Astrocyte (in vitro differentiated cells and primary cell): ENCODE results near the gene CCDC107. TPM values are rescaled to one million over a fixed set of nuclear protein-coding genes. Genes with fewer than 3 reads are reported as not detected.

Experiments used
- DNase-seq: peaks from one replicate; pipeline ENCODE4 v3.0.0-alpha.2; 2010; ENCODE audit warnings: low read depth
- FAIRE-seq: peaks from 2 replicates; lab custom pipeline; 2011; peaks lifted over from hg19 to GRCh38; lab: Jason Lieb, UNC
- H2AFZ ChIP-seq: 2 replicates; pipeline ENCODE4 v1.6.0; 2012; ENCODE audit warnings: low read depth, low read length, inconsistent platforms
- H3K27ac ChIP-seq: 2 replicates; pipeline ENCODE4 v1.5.1; 2011; ENCODE audit warnings: low read depth, low read length, inconsistent platforms
- H3K27me3 ChIP-seq: 2 replicates; pipeline ENCODE4 v1.6.0; 2011; ENCODE audit warnings: low read length, inconsistent platforms; ENCODE audit not compliant: insufficient read depth
- H3K36me3 ChIP-seq: 2 replicates; pipeline ENCODE4 v1.5.1; 2011; ENCODE audit warnings: low read length, inconsistent platforms; ENCODE audit not compliant: insufficient read depth
- H3K4me1 ChIP-seq: 2 replicates; pipeline ENCODE4 v1.5.1; 2011; ENCODE audit warnings: low read length, inconsistent platforms; ENCODE audit not compliant: insufficient read depth
- H3K4me2 ChIP-seq: 2 replicates; pipeline ENCODE4 v1.6.0; 2012; ENCODE audit warnings: low read length, inconsistent platforms
- H3K4me3 ChIP-seq: 2 replicates; pipeline ENCODE4 v1.5.1; 2011; ENCODE audit warnings: low read depth, mild to moderate bottlenecking, low read length, inconsistent platforms; ENCODE audit not compliant: insufficient read depth
- H3K79me2 ChIP-seq: 2 replicates; pipeline ENCODE4 v1.6.0; 2012; ENCODE audit warnings: mild to moderate bottlenecking, low read length, inconsistent platforms; ENCODE audit not compliant: insufficient read depth
- H3K9ac ChIP-seq: 2 replicates; pipeline ENCODE4 v1.6.0; 2012; ENCODE audit warnings: mild to moderate bottlenecking, low read length, inconsistent platforms
- H3K9me3 ChIP-seq: 2 replicates; pipeline ENCODE4 v1.5.1; 2012; ENCODE audit warnings: low read depth, mild to moderate bottlenecking, low read length, inconsistent platforms; ENCODE audit not compliant: insufficient read depth
- H4K20me1 ChIP-seq: 2 replicates; pipeline ENCODE4 v1.6.0; 2012; ENCODE audit warnings: low read length, inconsistent platforms; ENCODE audit not compliant: insufficient read depth
- H3K27ac Mint-ChIP-seq: one replicate; pipeline ENCODE4 v1.8.0; 2021; ENCODE audit warnings: mild to moderate bottlenecking, mixed read lengths; ENCODE audit not compliant: unreplicated experiment
- H3K27me3 Mint-ChIP-seq: one replicate; pipeline ENCODE4 v1.8.0; 2021; ENCODE audit warnings: low read depth, mixed read lengths; ENCODE audit not compliant: unreplicated experiment
- H3K36me3 Mint-ChIP-seq: one replicate; pipeline ENCODE4 v1.8.0; 2021; ENCODE audit warnings: low read depth, mixed read lengths; ENCODE audit not compliant: unreplicated experiment
- H3K4me1 Mint-ChIP-seq: one replicate; pipeline ENCODE4 v1.8.0; 2021; ENCODE audit warnings: low read depth, mixed read lengths; ENCODE audit not compliant: unreplicated experiment
- H3K4me3 Mint-ChIP-seq: one replicate; pipeline ENCODE4 v1.8.0; 2021; ENCODE audit warnings: mild to moderate bottlenecking, moderate library complexity, mixed read lengths; ENCODE audit not compliant: unreplicated experiment
- H3K9me3 Mint-ChIP-seq: one replicate; pipeline ENCODE4 v1.8.0; 2021; ENCODE audit warnings: mild to moderate bottlenecking, mixed read lengths; ENCODE audit not compliant: unreplicated experiment
- CTCF ChIP-seq: IDR thresholded peaks from 2 replicates; pipeline ENCODE4 v1.5.1; 2011; ENCODE audit warnings: low read depth, mild to moderate bottlenecking, inconsistent platforms, low read length, moderate library complexity; ENCODE audit not compliant: insufficient read depth
- EZH2 ChIP-seq: IDR thresholded peaks from 2 replicates; pipeline ENCODE4 v1.6.1; 2012; ENCODE audit warnings: mild to moderate bottlenecking, low read length, inconsistent platforms; ENCODE audit not compliant: insufficient read depth
- microRNA-seq: library from miRNA; unstranded; fragments of <30 nt; microRNA quantifications from one replicate; pipeline ENCODE4 v1.2.0, GENCODE V29; 2020
- total RNA-seq: library from RNA; stranded (reverse); gene quantifications from 2 replicates; pipeline ENCODE4 v1.2.1, GENCODE V29; 2021

Gene CCDC107
- total RNA-seq, 1 donor from 2014 or later = 18.8 TPM

GRCh38 chr9:35706951-35707350, 48.9 kb downstream of the CCDC107 start:
- no peak overlapping the region for H3K27ac Mint-ChIP-seq
- no peak for DNase-seq
- no peaks in the 10 kb centered on the region for H3K27me3 ChIP-seq
- TF ChIP-seq EZH2 = no peak
- TF ChIP-seq CTCF = no peak
- FAIRE-seq = no peak
- peaks cover 86% of the 10 kb centered on the region for H4K20me1 ChIP-seq
- no peak overlapping the region for H3K9ac ChIP-seq
- no peak overlapping the region for H2AFZ ChIP-seq
- H3K4me2 ChIP-seq = no peak overlapping the region
- peaks cover 53% of the 10 kb centered on the region for H3K79me2 ChIP-seq
- no peaks in the 10 kb centered on the region for H3K27me3 Mint-ChIP-seq
- no peak overlapping the region for H3K27ac ChIP-seq
- H3K9me3 Mint-ChIP-seq = no peaks in the 10 kb centered on the region
- no peak overlapping the region for H3K4me3 ChIP-seq
- no peaks in the 10 kb centered on the region for H3K4me1 ChIP-seq
- no peaks in the 10 kb centered on the region for H3K9me3 ChIP-seq
- no peak overlapping the region for H3K4me3 Mint-ChIP-seq
- no peaks in the 10 kb centered on the region for H3K4me1 Mint-ChIP-seq
- H3K36me3 ChIP-seq = peaks cover 90% of the 10 kb centered on the region
- H3K36me3 Mint-ChIP-seq = peaks cover 51% of the 10 kb centered on the region

- no peak overlapping the region for H3K4me3 ChIP-seq
- H3K27me3 ChIP-seq = no peaks in the 10 kb centered on the region
- FAIRE-seq (no peak), DNase-seq (no peak)
- no peak overlapping the region for H3K4me2 ChIP-seq
- peaks cover 58% of the 10 kb centered on the region for H3K79me2 ChIP-seq
- H3K27me3 Mint-ChIP-seq = no peaks in the 10 kb centered on the region
- H3K9me3 Mint-ChIP-seq = no peaks in the 10 kb centered on the region
- peaks cover 90% of the 10 kb centered on the region for H4K20me1 ChIP-seq
- peak overlapping the region; percentile 4 for H3K27ac Mint-ChIP-seq
- no peaks in the 10 kb centered on the region for H3K9me3 ChIP-seq
- TF ChIP-seq EZH2 (no peak), CTCF (no peak)
- H3K36me3 ChIP-seq = peaks cover 88% of the 10 kb centered on the region
- H3K27ac ChIP-seq = no peak overlapping the region
- no peak overlapping the region for H2AFZ ChIP-seq
- no peaks in the 10 kb centered on the region for H3K4me1 Mint-ChIP-seq
- H3K4me1 ChIP-seq = no peaks in the 10 kb centered on the region
- H3K9ac ChIP-seq = no peak overlapping the region
- peaks cover 46% of the 10 kb centered on the region for H3K36me3 Mint-ChIP-seq
- no peak overlapping the region for H3K4me3 Mint-ChIP-seq
Measured at GRCh38 chr9:35708146-35708545, 50.1 kb downstream of the CCDC107 start.

GRCh38 chr9:35710818-35711500, 52.9 kb downstream of the CCDC107 start:
- H3K4me1 Mint-ChIP-seq = peaks cover 9% of the 10 kb centered on the region
- DNase-seq (no peak), FAIRE-seq (no peak)
- Histone ChIP-seq H3K27ac (no peak overlapping the region), H3K79me2 (peaks cover 60% of the 10 kb centered on the region), H3K36me3 (peaks cover 86% of the 10 kb centered on the region), H4K20me1 (peaks cover 90% of the 10 kb centered on the region), H3K4me1 (no peaks in the 10 kb centered on the region), H3K9ac (no peak overlapping the region), H3K4me2 (no peak overlapping the region), H3K4me3 (no peak overlapping the region), H3K27me3 (no peaks in the 10 kb centered on the region), H3K9me3 (no peaks in the 10 kb centered on the region), H2AFZ (no peak overlapping the region)
- H3K36me3 Mint-ChIP-seq = peaks cover 44% of the 10 kb centered on the region
- no peaks in the 10 kb centered on the region for H3K27me3 Mint-ChIP-seq
- H3K9me3 Mint-ChIP-seq = no peaks in the 10 kb centered on the region
- no peak overlapping the region for H3K4me3 Mint-ChIP-seq
- no peak overlapping the region for H3K27ac Mint-ChIP-seq
- no peak for TF ChIP-seq EZH2

Small RNA genes within 50 kb of the gene (microRNA-seq; reads per million reads assigned to microRNA genes)
- gene MIR6852 = 3.3 reads per million, percentile 9 among the genes with 10 or more reads in this experiment

Other genes with a start within 250 kb of the CCDC107 start
- gene RUSC2, start 168.2 kb upstream of the CCDC107 start, total RNA-seq = 63.8 and 67.4 TPM in 2 replicates
- gene TESK1, start 53.0 kb upstream of the CCDC107 start, total RNA-seq = 30.9 and 33.7 TPM in 2 replicates
- 1.8 and 2.4 TPM in 2 replicates for gene CD72, start 39.9 kb upstream of the CCDC107 start, total RNA-seq
- not detected in 2 replicates for gene SIT1, start 7.4 kb upstream of the CCDC107 start, total RNA-seq
- gene RMRP, start 273 bp upstream of the CCDC107 start, total RNA-seq = 13,402 and 14,410 TPM in 2 replicates
- gene ARHGEF39, start 6.9 kb downstream of the CCDC107 start, total RNA-seq = 0.53 and 1.0 TPM in 2 replicates
- not detected in 2 replicates for gene CA9, start 15.6 kb downstream of the CCDC107 start, total RNA-seq
- gene TPM2, start 31.6 kb downstream of the CCDC107 start, total RNA-seq = 1,947 and 2,001 TPM in 2 replicates
- gene TLN1, start 73.9 kb downstream of the CCDC107 start, total RNA-seq = 518 and 525 TPM in 2 replicates
- 80.3 and 84.1 TPM in 2 replicates for gene CREB3, start 74.4 kb downstream of the CCDC107 start, total RNA-seq
- 38.3 and 42.5 TPM in 2 replicates for gene GBA2, start 90.9 kb downstream of the CCDC107 start, total RNA-seq
- 27.2 and 30.0 TPM in 2 replicates for gene RGP1, start 91.0 kb downstream of the CCDC107 start, total RNA-seq
- gene MSMP, start 96.0 kb downstream of the CCDC107 start, total RNA-seq = not detected in 2 replicates
- gene NPR2, start 133.3 kb downstream of the CCDC107 start, total RNA-seq = 24.6 and 26.1 TPM in 2 replicates
- gene SPAG8, start 154.0 kb downstream of the CCDC107 start, total RNA-seq = 0.46 and 0.52 TPM in 2 replicates
- gene HINT2, start 156.8 kb downstream of the CCDC107 start, total RNA-seq = 22.8 and 23.7 TPM in 2 replicates
- not detected in 2 replicates for gene FAM221B, start 170.4 kb downstream of the CCDC107 start, total RNA-seq
- 8.6 and 8.9 TPM in 2 replicates for gene TMEM8B, start 170.9 kb downstream of the CCDC107 start, total RNA-seq
- not detected in 2 replicates for gene OR13J1, start 212.1 kb downstream of the CCDC107 start, total RNA-seq
- 0.39 and 0.62 TPM in 2 replicates for gene HRCT1, start 247.9 kb downstream of the CCDC107 start, total RNA-seq